Activated CD4-positive, CD25-positive, alpha-beta regulatory T cell treated with anti-CD3 and anti-CD28 coated beads, Interleukin-2, amount 50 U/mL, for 24 hours (primary cell): ENCODE results near the gene GUCD1.

Source experiments
- ATAC-seq, 2 donors: fragments of 150-1000 bp; cut with Tn5 transposase; one replicate each; pipeline ENCODE4 v1.10.0; 2021; ENCODE audit warnings: mild to moderate bottlenecking in 1 of 2, moderate library complexity in 1 of 2

The GUCD1 gene

GRCh38 chr22:24523873-24524272, 31.1 kb downstream of the GUCD1 start:
- no peak for ATAC-seq

- ATAC-seq = peak; percentile 58 to 63
These were observed 33.1 kb downstream of the GUCD1 start for GRCh38 chr22:24521791-24522245.

- ATAC-seq = no peak
These were observed 35.4 kb downstream of the GUCD1 start for GRCh38 chr22:24519496-24519895.

GRCh38 chr22:24518771-24519485, 36.0 kb downstream of the GUCD1 start:
- no peak for ATAC-seq

GRCh38 chr22:24518228-24518627, 36.7 kb downstream of the GUCD1 start:
- ATAC-seq = no peak

GRCh38 chr22:24517446-24517845, 37.5 kb downstream of the GUCD1 start:
- no peak for ATAC-seq

GRCh38 chr22:24516301-24516737, 38.6 kb downstream of the GUCD1 start:
- peak in 1 of 2 donors; percentile 22 for ATAC-seq

- ATAC-seq = peak in 1 of 2 donors; percentile 12
These were observed 40.0 kb downstream of the GUCD1 start for GRCh38 chr22:24515027-24515338.

GRCh38 chr22:24514241-24515026, 40.5 kb downstream of the GUCD1 start:
- peak; percentile 14 to 28 for ATAC-seq

- ATAC-seq = no peak
These were observed 41.3 kb downstream of the GUCD1 start for GRCh38 chr22:24513378-24514240.

GRCh38 chr22:24512043-24512442, 42.9 kb downstream of the GUCD1 start:
- ATAC-seq = no peak

GRCh38 chr22:24510637-24511625, 44.0 kb downstream of the GUCD1 start:
- no peak for ATAC-seq

GRCh38 chr22:24507716-24508115, 47.2 kb downstream of the GUCD1 start:
- no peak for ATAC-seq

GRCh38 chr22:24506802-24507438, 48.0 kb downstream of the GUCD1 start:
- ATAC-seq = no peak

- no peak for ATAC-seq
These were observed 49.8 kb downstream of the GUCD1 start for GRCh38 chr22:24504956-24505736.

- ATAC-seq = no peak
These were observed 50.4 kb downstream of the GUCD1 start for GRCh38 chr22:24504540-24504939.

- ATAC-seq = no peak
These were observed 51.0 kb downstream of the GUCD1 start for GRCh38 chr22:24503843-24504338.

- ATAC-seq = peak; percentile 82 to 88
These were observed 51.6 kb downstream of the GUCD1 start for GRCh38 chr22:24503137-24503842.

- ATAC-seq = no peak
These were observed 52.4 kb downstream of the GUCD1 start for GRCh38 chr22:24502541-24502940.

GRCh38 chr22:24502034-24502433, 52.9 kb downstream of the GUCD1 start:
- no peak for ATAC-seq
